Activated CD4-positive, alpha-beta T cell treated with anti-CD3 and anti-CD28 coated beads, Interleukin-2, amount 50 U/mL, for 4 hours (primary cell): ENCODE measurements around the gene GAS1.

ENCODE experiments used
- DNase-seq, 2 experiments: peaks; one replicate each; pipeline ENCODE4 v3.0.0-alpha.2; 2020

GAS1 gene

GRCh38 chr9:86960938-86961337, 13.6 kb upstream of the GAS1 start:
- no peak for DNase-seq

- DNase-seq, result no peak
Observed at GRCh38 chr9:86958203-86958602, 10.9 kb upstream of the GAS1 start.

GRCh38 chr9:86955561-86955960, 8.3 kb upstream of the GAS1 start:
- no peak for DNase-seq

GRCh38 chr9:86955042-86955441, 7.7 kb upstream of the GAS1 start:
- no peak for DNase-seq

GRCh38 chr9:86953181-86953580, 5.9 kb upstream of the GAS1 start:
- no peak for DNase-seq

- DNase-seq, result peak; percentile 62 to 64
Observed at GRCh38 chr9:86948074-86948929, 996 bp upstream of the GAS1 start.

GRCh38 chr9:86946201-86947145, 833 bp downstream of the GAS1 start:
- DNase-seq, result peak; percentile 56 to 61

- DNase-seq, result no peak
Observed at GRCh38 chr9:86945728-86946200, 1.5 kb downstream of the GAS1 start.

- no peak for DNase-seq
Observed at GRCh38 chr9:86944796-86945727, 2.2 kb downstream of the GAS1 start.

- DNase-seq, result no peak
Observed at GRCh38 chr9:86943201-86944113, 3.8 kb downstream of the GAS1 start.

- no peak for DNase-seq
Observed at GRCh38 chr9:86942281-86943200, 4.8 kb downstream of the GAS1 start.

GRCh38 chr9:86941197-86941596, 6.1 kb downstream of the GAS1 start:
- DNase-seq, result no peak

GRCh38 chr9:86940774-86941173, 6.5 kb downstream of the GAS1 start:
- no peak for DNase-seq

- no peak for DNase-seq
Observed at GRCh38 chr9:86939891-86940290, 7.4 kb downstream of the GAS1 start.

GRCh38 chr9:86939321-86939720, 8.0 kb downstream of the GAS1 start:
- no peak for DNase-seq

GRCh38 chr9:86938780-86939179, 8.5 kb downstream of the GAS1 start:
- DNase-seq, result no peak

- no peak for DNase-seq
Observed at GRCh38 chr9:86926145-86926544, 21.2 kb downstream of the GAS1 start.

GRCh38 chr9:86925686-86926085, 21.6 kb downstream of the GAS1 start:
- no peak for DNase-seq

- no peak for DNase-seq
Observed at GRCh38 chr9:86924206-86924605, 23.1 kb downstream of the GAS1 start.
